Gastroesophageal sphincter (tissue), 4 donors: ENCODE results near the gene SLC6A13. TPM values are rescaled to one million over a fixed set of nuclear protein-coding genes. Genes with fewer than 3 reads are reported as not detected.

ENCODE experiments used
- ATAC-seq: fragments of 150-250 bp; one replicate; pipeline ENCODE4 v1.9.1; 2016; ENCODE audit warnings: mild to moderate bottlenecking, moderate library complexity
- H3K27ac ChIP-seq, 4 donors: fragments of 200-600 bp; sonication (generic) in 3 of 4; 1 replicate in 3 of 4; 2 replicates in 1 of 4; pipeline ENCODE4 v1.5.1; 2016 to 2019
- H3K27me3 ChIP-seq: fragments of 200-600 bp; sonication (generic); one replicate; pipeline ENCODE4 v1.5.1; 2019
- H3K36me3 ChIP-seq, 2 donors: fragments of 200-600 bp; sonication (generic); one replicate each; pipeline ENCODE4 v1.5.1; 2019; ENCODE audit warnings: control low read depth in 1 of 2
- H3K4me1 ChIP-seq, 3 donors: fragments of 200-600 bp; sonication (generic); 1 replicate in 2 of 3; 2 replicates in 1 of 3; pipeline ENCODE4 v1.5.1; 2016 to 2019; ENCODE audit warnings: control low read depth in 2 of 3
- H3K4me3 ChIP-seq, 2 donors: fragments of 200-600 bp; sonication (generic); one replicate each; pipeline ENCODE4 v1.5.1; 2019; ENCODE audit warnings: mild to moderate bottlenecking in 1 of 2, moderate library complexity in 1 of 2
- H3K9me3 ChIP-seq, 3 donors: fragments of 200-600 bp; sonication (generic); one replicate each; pipeline ENCODE4 v1.5.1; 2017 to 2019; ENCODE audit warnings: control low read depth in 2 of 3
- CTCF ChIP-seq, 4 experiments: fragments of 200-600 bp in 2 of 4; fragments of 450-650 bp in 2 of 4; sonication (generic) in 1 of 4; IDR thresholded peaks; one replicate each; pipeline ENCODE4 v1.5.1; 2017 to 2019; ENCODE audit warnings: antibody characterized with exemption in 4 of 4, mild to moderate bottlenecking in 2 of 4, moderate library complexity in 2 of 4
- EP300 ChIP-seq: sonication (generic); formaldehyde crosslinking; IDR thresholded peaks from one replicate; pipeline ENCODE4 v1.6.1; 2017; ENCODE audit warnings: antibody characterized with exemption, mild to moderate bottlenecking
- POLR2A ChIP-seq, 2 donors: fragments of 450-650 bp; IDR thresholded peaks; one replicate each; pipeline ENCODE4 v1.6.1; 2017; ENCODE audit warnings: antibody characterized with exemption in 2 of 2, mild to moderate bottlenecking in 2 of 2, moderate library complexity in 1 of 2
- POLR2AphosphoS5 ChIP-seq: sonication (generic); formaldehyde crosslinking; IDR thresholded peaks from one replicate; pipeline ENCODE4 v1.6.1; 2017; ENCODE audit warnings: antibody characterized with exemption
- WGBS, 2 donors: methylation state at CpG; one replicate each; pipeline ENCODE4 v1.1.5; 2018; ENCODE audit warnings: low coverage in 1 of 2; 5-methylcytosine and 5-hydroxymethylcytosine counted together
- total RNA-seq, 4 donors: library from RNA; depleted of rRNA; stranded (reverse); fragments of >200 nt; gene quantifications; one replicate each; pipeline ENCODE4 v1.1.0, GENCODE V29; 2016

Gene SLC6A13
- total RNA-seq, 4 donors from 2014 or later, result not detected

- WGBS, 2 donors, result 67 to 79% methylated on average over 9 to 15 of the region's 15 CpGs
- TF ChIP-seq POLR2A (IDR thresholded peaks at IDR 0.05) (no peak), EP300 (no peak), CTCF (IDR thresholded peaks at IDR 0.05) (no peak), POLR2AphosphoS5 (no peak)
- Histone ChIP-seq H3K27me3 (peaks cover 46% of the 10 kb centered on the region), H3K4me3 (no peak overlapping the region), H3K36me3 (no peaks in the 10 kb centered on the region), H3K27ac (no peak overlapping the region), H3K4me1 (peaks cover 0 to 17% (median 3%) of the 10 kb centered on the region in 3 donors), H3K9me3 (no peaks in the 10 kb centered on the region)
- no peak for ATAC-seq
Observed at GRCh38 chr12:172732-173161, 89.9 kb downstream of the SLC6A13 start.

GRCh38 chr12:171743-172676 is 90.6 kb downstream of the SLC6A13 start:
- WGBS, 2 donors, result 40 to 77% methylated on average over 3 to 5 of the region's 18 CpGs
- H3K4me1 ChIP-seq, result peaks cover 0 to 11% (median 3%) of the 10 kb centered on the region in 3 donors
- no peak overlapping the region for H3K27ac ChIP-seq
- ATAC-seq, result no peak
- peaks cover 49% of the 10 kb centered on the region for H3K27me3 ChIP-seq
- H3K9me3 ChIP-seq, result no peaks in the 10 kb centered on the region
- H3K36me3 ChIP-seq, result no peaks in the 10 kb centered on the region
- TF ChIP-seq POLR2A (IDR thresholded peaks at IDR 0.05) (no peak), EP300 (no peak), POLR2AphosphoS5 (no peak), CTCF (IDR thresholded peaks at IDR 0.05) (no peak)
- no peak overlapping the region for H3K4me3 ChIP-seq

GRCh38 chr12:171276-171675 is 91.4 kb downstream of the SLC6A13 start:
- H3K4me3 ChIP-seq, result no peak overlapping the region
- no peak for ATAC-seq
- H3K36me3 ChIP-seq, result no peaks in the 10 kb centered on the region
- H3K9me3 ChIP-seq, result no peaks in the 10 kb centered on the region
- peaks cover 0 to 4% (median 0%) of the 10 kb centered on the region in 3 donors for H3K4me1 ChIP-seq
- 73 to 77% methylated on average over 2 to 5 of the region's 10 CpGs for WGBS, 2 donors
- H3K27ac ChIP-seq, result no peak overlapping the region
- peaks cover 49% of the 10 kb centered on the region for H3K27me3 ChIP-seq
- TF ChIP-seq EP300 (no peak), POLR2A (IDR thresholded peaks at IDR 0.05) (no peak), CTCF (IDR thresholded peaks at IDR 0.05) (no peak), POLR2AphosphoS5 (no peak)

Other genes with a start within 250 kb of the SLC6A13 start
- gene IQSEC3, start 196.1 kb downstream of the SLC6A13 start, total RNA-seq, result 1 to 10 TPM in 1 of 4 donors, under 1 TPM in 3; 0.07 to 2.4 (median 0.57) TPM
- 10 to 100 TPM in 1 of 4 donors, not detected in 3; 11.3 TPM for gene SLC6A12, start 48.7 kb downstream of the SLC6A13 start, total RNA-seq
- gene KDM5A, start 126.5 kb upstream of the SLC6A13 start, total RNA-seq, result 10 to 100 TPM; 39.3 to 87.9 (median 44.3) TPM
- 1 to 10 TPM; 3.0 to 7.0 (median 5.5) TPM for gene CCDC77, start 138.8 kb upstream of the SLC6A13 start, total RNA-seq
- 1 to 10 TPM in 2 of 4 donors, under 1 TPM in 1, not detected in 1; 0.54 to 1.6 (median 1.4) TPM for gene B4GALNT3, start 197.1 kb upstream of the SLC6A13 start, total RNA-seq